H1 (cell line): ENCODE results near the gene TPM2. TPM values are rescaled to one million over a fixed set of nuclear protein-coding genes. Genes with fewer than 3 reads are reported as not detected.
A peak's percentile ranks its signal among the peaks of the same experiment; 100 is the strongest.

ENCODE experiments used
- CTCF ChIA-PET: fragments of 300-600 bp; sonication (Branson Sonifier 250); formaldehyde crosslinking; loops from one replicate; lab custom pipeline; 2021; ENCODE audit not compliant: partially characterized antibody; lab: Charles Lee
- POLR2A ChIA-PET: fragments of 300-600 bp; sonication (Branson Sonifier 250); formaldehyde crosslinking; loops from one replicate; lab custom pipeline; 2021; ENCODE audit warnings: inconsistent platforms; ENCODE audit not compliant: partially characterized antibody; lab: Charles Lee
- DNase-seq, 2 experiments: peaks; one replicate each; pipeline versions ENCODE4 v3.0.0 to v3.0.0-alpha.2; 2010 to 2022; ENCODE audit warnings: low spot score in 2 of 2, low read depth in 1 of 2, mixed read lengths in 1 of 2
- FAIRE-seq: peaks from 2 replicates; lab custom pipeline; 2011; peaks lifted over from hg19 to GRCh38; lab: Jason Lieb, UNC
- H2AFZ ChIP-seq: 2 replicates; pipeline ENCODE4 v1.8.1; 2012; ENCODE audit warnings: low read length, inconsistent platforms
- H2AK5ac ChIP-seq: 2 replicates; pipeline ENCODE4 v1.6.1; 2013; ENCODE audit warnings: low read depth, low read length
- H2BK120ac ChIP-seq: replicated peaks from 2 replicates; pipeline ENCODE3; 2013; ENCODE audit warnings: low read depth, low read length, inconsistent platforms
- H2BK12ac ChIP-seq: 2 replicates; pipeline ENCODE4 v1.6.1; 2013; ENCODE audit warnings: low read depth, low read length
- H2BK15ac ChIP-seq: 2 replicates; pipeline ENCODE4 v1.6.1; 2013; ENCODE audit warnings: low read length
- H2BK20ac ChIP-seq: 2 replicates; pipeline ENCODE4 v1.6.1; 2013; ENCODE audit warnings: low read length
- H2BK5ac ChIP-seq: 2 replicates; pipeline ENCODE4 v1.6.1; 2013; ENCODE audit warnings: low read depth, low read length
- H3K14ac ChIP-seq: 2 replicates; pipeline ENCODE4 v1.6.1; 2013; ENCODE audit warnings: inconsistent platforms; ENCODE audit not compliant: insufficient read length
- H3K18ac ChIP-seq: 2 replicates; pipeline ENCODE4 v1.6.1; 2013; ENCODE audit warnings: low read length; ENCODE audit errors: extremely low read depth
- H3K23ac ChIP-seq: 2 replicates; pipeline ENCODE4 v1.6.1; 2013; ENCODE audit warnings: inconsistent platforms; ENCODE audit not compliant: insufficient read length
- H3K23me2 ChIP-seq: 2 replicates; pipeline ENCODE4 v1.6.1; 2013; ENCODE audit warnings: low read depth, low read length
- H3K27ac ChIP-seq: 2 replicates; pipeline ENCODE4 v1.6.1; 2011; ENCODE audit warnings: low read depth, low read length, inconsistent platforms
- H3K27me3 ChIP-seq, 4 experiments: replicated peaks in 1 of 4; 1 replicate in 1 of 4; 2 replicates in 3 of 4; pipeline versions ENCODE4 v1.6.1 to v1.8.1; 2011 to 2013; ENCODE audit warnings: low read length in 3 of 4, mild to moderate bottlenecking in 3 of 4, inconsistent platforms in 2 of 4, mixed read lengths in 2 of 4, moderate library complexity in 1 of 4; ENCODE audit not compliant: control insufficient read depth in 3 of 4, insufficient read depth in 3 of 4; ENCODE audit errors: extremely low read depth in 1 of 4
- H3K36me3 ChIP-seq, 4 experiments: 2 replicates each; pipeline versions ENCODE4 v1.6.1 to v1.8.1; 2011 to 2013; ENCODE audit warnings: mild to moderate bottlenecking in 4 of 4, low read length in 3 of 4, moderate library complexity in 2 of 4, control low read depth in 1 of 4, inconsistent platforms in 1 of 4; ENCODE audit not compliant: insufficient read depth in 4 of 4, control insufficient read depth in 2 of 4
- H3K4ac ChIP-seq: replicated peaks from 2 replicates; pipeline ENCODE3; 2013; ENCODE audit warnings: low read length, low read depth, mixed read lengths, inconsistent platforms; ENCODE audit not compliant: insufficient read length
- H3K4me1 ChIP-seq, 4 experiments: replicated peaks in 1 of 4; 1 replicate in 1 of 4; 2 replicates in 3 of 4; pipeline versions ENCODE4 v1.6.1 to v1.8.1; 2011 to 2013; ENCODE audit warnings: low read length in 3 of 4, inconsistent platforms in 2 of 4, mixed read lengths in 1 of 4; ENCODE audit not compliant: insufficient read depth in 4 of 4, control insufficient read depth in 3 of 4
- H3K4me2 ChIP-seq, 2 experiments: 2 replicates each; pipeline versions ENCODE4 v1.6.1 to v1.8.1; 2011 to 2013; ENCODE audit warnings: low read depth in 2 of 2, low read length in 2 of 2, control low read depth in 1 of 2, inconsistent platforms in 1 of 2, mild to moderate bottlenecking in 1 of 2; ENCODE audit not compliant: insufficient read depth in 1 of 2
- H3K4me3 ChIP-seq, 4 experiments: fragments of 200-600, 300-600 bp in 1 of 4; sonication (generic), shearing (Covaris generic), sonication (Bioruptor Twin) in 1 of 4; 2 replicates each; pipeline versions ENCODE4 v1.5.1 to v1.8.1; 2011 to 2016; ENCODE audit warnings: low read length in 4 of 4, low read depth in 3 of 4, control low read depth in 2 of 4, inconsistent platforms in 2 of 4, mild to moderate bottlenecking in 2 of 4, mixed read lengths in 1 of 4, moderate library complexity in 1 of 4; ENCODE audit not compliant: insufficient read depth in 2 of 4; ENCODE audit errors: extremely low read depth in 1 of 4
- H3K56ac ChIP-seq: replicated peaks from 2 replicates; pipeline ENCODE3; 2013; ENCODE audit warnings: low read depth, mild to moderate bottlenecking, mixed read lengths, low read length, inconsistent platforms; ENCODE audit not compliant: insufficient read length
- H3K79me1 ChIP-seq: 2 replicates; pipeline ENCODE4 v1.6.1; 2013; ENCODE audit warnings: low read depth, low read length, control low read depth
- H3K79me2 ChIP-seq, 2 experiments: 2 replicates each; pipeline versions ENCODE4 v1.6.1 to v1.8.1; 2012 to 2013; ENCODE audit warnings: low read length in 2 of 2, mild to moderate bottlenecking in 2 of 2, inconsistent platforms in 1 of 2; ENCODE audit not compliant: insufficient read depth in 2 of 2, control insufficient read depth in 1 of 2
- H3K9ac ChIP-seq, 4 experiments: replicated peaks in 1 of 4; 1 replicate in 1 of 4; 2 replicates in 3 of 4; pipeline versions ENCODE4 v1.6.1 to v1.8.1; 2011 to 2013; ENCODE audit warnings: low read depth in 3 of 4, low read length in 3 of 4, control low read depth in 2 of 4, mild to moderate bottlenecking in 2 of 4, moderate library complexity in 2 of 4, inconsistent platforms in 1 of 4; ENCODE audit errors: extremely low read depth in 1 of 4
- H3K9me3 ChIP-seq, 2 experiments: 2 replicates each; pipeline versions ENCODE4 v1.6.1 to v1.8.1; 2012 to 2013; ENCODE audit warnings: mild to moderate bottlenecking in 2 of 2, moderate library complexity in 2 of 2, control low read depth in 1 of 2, inconsistent platforms in 1 of 2, low read depth in 1 of 2, low read length in 1 of 2, mixed read lengths in 1 of 2; ENCODE audit not compliant: insufficient read depth in 2 of 2
- H4K20me1 ChIP-seq, 2 experiments: replicated peaks in 1 of 2; 2 replicates each; pipeline versions ENCODE3 to v1.8.1; 2011 to 2013; ENCODE audit warnings: inconsistent platforms in 2 of 2, low read length in 2 of 2, mild to moderate bottlenecking in 1 of 2; ENCODE audit not compliant: insufficient read depth in 2 of 2, control insufficient read depth in 1 of 2
- H4K5ac ChIP-seq: 2 replicates; pipeline ENCODE4 v1.6.1; 2013; ENCODE audit warnings: low read length, low read depth, mixed read lengths, inconsistent platforms; ENCODE audit not compliant: insufficient read length
- H4K8ac ChIP-seq: 2 replicates; pipeline ENCODE4 v1.8.0; 2013; ENCODE audit warnings: mild to moderate bottlenecking, moderate library complexity, low read length, inconsistent platforms; ENCODE audit not compliant: insufficient read depth; ENCODE audit errors: extremely low read depth
- H4K91ac ChIP-seq: replicated peaks from 2 replicates; pipeline ENCODE3; 2013; ENCODE audit warnings: low read length, mixed read lengths, inconsistent platforms; ENCODE audit not compliant: insufficient read length
- BACH1 ChIP-seq: IDR thresholded peaks from 2 replicates; pipeline ENCODE4 v1.6.1; 2012; ENCODE audit warnings: low read length, improper control_type of control experiment
- CBX8 ChIP-seq: fragments of 300-800, 300-1000 bp; sonication (generic); IDR thresholded peaks from 2 replicates; pipeline ENCODE4 v1.7.1; 2016; ENCODE audit warnings: low read depth, low read length, borderline replicate concordance
- CTBP2 ChIP-seq: IDR thresholded peaks from 2 replicates; pipeline ENCODE4 v1.7.0; 2011; ENCODE audit warnings: borderline replicate concordance, mild to moderate bottlenecking, moderate library complexity, mixed read lengths, low read length; ENCODE audit not compliant: insufficient read depth, insufficient read length
- EZH2 ChIP-seq: fragments of 200-600 bp; sonication (generic); IDR thresholded peaks from 2 replicates; pipeline ENCODE4 v1.7.1; 2012; ENCODE audit warnings: low read depth, mild to moderate bottlenecking, moderate library complexity, low read length, inconsistent platforms; ENCODE audit not compliant: severe bottlenecking
- HDAC6 ChIP-seq: IDR thresholded peaks from one replicate; pipeline ENCODE4 v1.7.1; 2012; ENCODE audit warnings: low read depth, mild to moderate bottlenecking, inconsistent platforms, low read length, moderate library complexity
- SIX5 ChIP-seq: IDR thresholded peaks from 2 replicates; pipeline ENCODE4 v1.6.1; 2011; ENCODE audit warnings: mild to moderate bottlenecking, low read depth, low read length
- YY1 ChIP-seq: IDR thresholded peaks from 2 replicates; pipeline ENCODE4 v1.6.1; 2011; ENCODE audit warnings: low read depth, mild to moderate bottlenecking, low read length
- WGBS, 2 experiments: shearing (Covaris generic) in 1 of 2; methylation state at CpG; one replicate each; pipeline versions ENCODE4 v1.1.6 to v1.1.7; 2013 to 2015; ENCODE audit warnings: low lambda C conversion rate in 2 of 2, mixed read lengths in 2 of 2, inconsistent platforms in 1 of 2, low coverage in 1 of 2, missing lambda C conversion rate in 1 of 2; ENCODE audit not compliant: insufficient replicate concordance in 2 of 2, insufficient coverage in 1 of 2, insufficient read length in 1 of 2; ENCODE audit errors: extremely low coverage in 1 of 2, missing lambda C conversion rate in 1 of 2; 5-methylcytosine and 5-hydroxymethylcytosine counted together
- polyA plus RNA-seq, 7 experiments: library from polyadenylated mRNA; depleted of rRNA in 3 of 7; stranded (reverse) in 5 of 7; unstranded in 2 of 7; fragments of >200 nt in 5 of 7; fragments of 200-250 nt in 2 of 7; gene quantifications; 1 replicate in 5 of 7; 2 replicates in 1 of 7; 4 replicates in 1 of 7; pipeline versions ENCODE4 v1.2.1 to v1.2.3, GENCODE V29; 2011 to 2013; ENCODE audit warnings: missing spikeins in 2 of 7, mixed read lengths in 2 of 7
- total RNA-seq: library from RNA; stranded (reverse); fragmentation: NEBNext Ultra II Directional; extraction: Animal tissue kit (Norgen Biotek cat#: 25700); gene quantifications from 2 replicates; pipeline ENCODE4 v1.2.1, GENCODE V29; 2021
- TF ChIP-seq, protein P1 (sequence below): IDR thresholded peaks from 2 replicates; pipeline ENCODE4 v1.6.1; 2012; ENCODE audit warnings: inconsistent platforms
- TF ChIP-seq, protein P2 (sequence below), 3 experiments: IDR thresholded peaks; 1 replicate in 2 of 3; 2 replicates in 1 of 3; pipeline versions ENCODE4 v1.5.1 to v1.6.1; 2011; ENCODE audit warnings: low read length in 3 of 3, mild to moderate bottlenecking in 3 of 3, inconsistent platforms in 2 of 3, low read depth in 1 of 3, moderate library complexity in 1 of 3; ENCODE audit not compliant: insufficient read depth in 1 of 3; ENCODE audit errors: control extremely low read depth in 1 of 3

TPM2 gene
- total and polyA plus RNA-seq, 2 of the 8 experiments (the other 6 are each of a cell fraction or from before 2014, with no cell fraction given): 62.5 to 181 TPM

DNA sequence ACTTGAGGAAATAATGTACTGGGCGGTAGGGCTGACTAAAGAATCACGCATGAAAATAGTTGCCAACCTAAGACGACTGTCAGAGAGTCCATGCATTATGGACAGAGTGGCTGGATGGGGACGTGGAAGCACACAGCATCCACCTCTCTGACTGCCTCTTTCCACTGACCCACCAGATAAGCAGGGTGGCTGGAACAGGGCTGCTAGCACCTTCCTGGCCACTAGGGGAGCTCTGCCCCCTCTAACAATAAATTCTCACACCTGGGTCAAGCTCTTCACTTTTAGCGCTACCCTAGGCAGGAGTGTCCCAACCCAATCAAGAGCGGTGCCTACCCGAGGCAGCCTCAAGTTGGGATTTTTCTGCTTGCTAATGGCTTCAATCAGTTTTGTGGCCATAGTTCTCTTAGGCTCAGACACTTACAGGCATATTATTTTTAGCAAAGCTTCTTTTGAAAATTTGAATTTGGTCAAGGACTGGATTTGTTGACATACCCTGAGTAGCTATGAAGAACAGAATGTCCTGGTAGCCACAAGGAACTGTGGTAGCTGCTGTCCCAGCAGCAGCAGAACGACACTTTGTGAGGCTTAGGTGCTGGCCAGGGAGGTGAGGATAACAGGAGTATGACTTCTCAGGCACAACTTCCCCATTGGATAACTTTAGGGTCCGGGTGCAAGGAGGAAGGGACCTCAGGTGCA lies 6.9 kb upstream of the TPM2 start:
- no peak overlapping the region for H3K4ac ChIP-seq
- peaks cover 3 to 7% of the 10 kb centered on the region in 2 experiments for H4K20me1 ChIP-seq
- no peaks in the 10 kb centered on the region for H3K79me2 ChIP-seq
- no peak overlapping the region; the same call in 1 of the 2 replicates for H2BK20ac ChIP-seq
- H2BK15ac ChIP-seq: no peak overlapping the region
- no peak overlapping the region for H3K14ac ChIP-seq
- H4K91ac ChIP-seq: no peak overlapping the region
- H2BK12ac ChIP-seq: no peak overlapping the region
- no peak overlapping the region for H3K4me3 ChIP-seq
- 52% methylated on average over 9 of the region's 9 CpGs; no CpG with 5 or more reads in 1 of the 2 experiments for WGBS, 2 experiments
- H3K23me2 ChIP-seq: no peaks in the 10 kb centered on the region
- H3K36me3 ChIP-seq: peaks cover 23 to 38% (median 36%) of the 10 kb centered on the region in 4 experiments
- no peak overlapping the region for H3K4me2 ChIP-seq
- no peaks in the 10 kb centered on the region for H3K27me3 ChIP-seq
- H3K27ac ChIP-seq: no peak overlapping the region
- H4K5ac ChIP-seq: no peak overlapping the region
- no peak overlapping the region for H3K56ac ChIP-seq
- no peak overlapping the region for H2AK5ac ChIP-seq
- H3K18ac ChIP-seq: no peak overlapping the region
- no peaks in the 10 kb centered on the region for H3K9me3 ChIP-seq
- H2BK120ac ChIP-seq: no peak overlapping the region
- ChIA-PET CTCF (interaction anchor here (0.5 to 14.1 kb wide), 38 partner anchors 9 to 827 kb away, joined by 3 to 347 read pairs (median 7); partner anchors contain the start of genes ARHGEF39, CA9, CCDC107 and CREB3), POLR2A (interaction anchor here (0.5 to 14.9 kb wide), 15 partner anchors 8 to 94 kb away, joined by 3 to 158 read pairs (median 5); partner anchors contain the start of genes CA9, CCDC107, CREB3 and RMRP)
- no peak overlapping the region for H3K23ac ChIP-seq
- no peaks in the 10 kb centered on the region for H3K79me1 ChIP-seq
- no peak overlapping the region for H3K9ac ChIP-seq
- no peaks in the 10 kb centered on the region for H3K4me1 ChIP-seq
- no peak overlapping the region for H4K8ac ChIP-seq
- no peak overlapping the region for H2AFZ ChIP-seq
- DNase-seq (peak in 1 of 2 experiments; percentile 84), FAIRE-seq (peak; percentile 76)
- H2BK5ac ChIP-seq: no peak overlapping the region
- TF ChIP-seq, protein P1, sequence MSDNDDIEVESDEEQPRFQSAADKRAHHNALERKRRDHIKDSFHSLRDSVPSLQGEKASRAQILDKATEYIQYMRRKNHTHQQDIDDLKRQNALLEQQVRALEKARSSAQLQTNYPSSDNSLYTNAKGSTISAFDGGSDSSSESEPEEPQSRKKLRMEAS: no peak
- TF ChIP-seq BACH1: no peak
- TF ChIP-seq HDAC6: no peak
- no peak for TF ChIP-seq YY1
- no peak for TF ChIP-seq SIX5
- TF ChIP-seq, protein P2, sequence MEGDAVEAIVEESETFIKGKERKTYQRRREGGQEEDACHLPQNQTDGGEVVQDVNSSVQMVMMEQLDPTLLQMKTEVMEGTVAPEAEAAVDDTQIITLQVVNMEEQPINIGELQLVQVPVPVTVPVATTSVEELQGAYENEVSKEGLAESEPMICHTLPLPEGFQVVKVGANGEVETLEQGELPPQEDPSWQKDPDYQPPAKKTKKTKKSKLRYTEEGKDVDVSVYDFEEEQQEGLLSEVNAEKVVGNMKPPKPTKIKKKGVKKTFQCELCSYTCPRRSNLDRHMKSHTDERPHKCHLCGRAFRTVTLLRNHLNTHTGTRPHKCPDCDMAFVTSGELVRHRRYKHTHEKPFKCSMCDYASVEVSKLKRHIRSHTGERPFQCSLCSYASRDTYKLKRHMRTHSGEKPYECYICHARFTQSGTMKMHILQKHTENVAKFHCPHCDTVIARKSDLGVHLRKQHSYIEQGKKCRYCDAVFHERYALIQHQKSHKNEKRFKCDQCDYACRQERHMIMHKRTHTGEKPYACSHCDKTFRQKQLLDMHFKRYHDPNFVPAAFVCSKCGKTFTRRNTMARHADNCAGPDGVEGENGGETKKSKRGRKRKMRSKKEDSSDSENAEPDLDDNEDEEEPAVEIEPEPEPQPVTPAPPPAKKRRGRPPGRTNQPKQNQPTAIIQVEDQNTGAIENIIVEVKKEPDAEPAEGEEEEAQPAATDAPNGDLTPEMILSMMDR (IDR thresholded peaks at IDR 0.05; ENCODE audit: control extremely low read depth in 1 of 3, insufficient read depth in 1 of 3, low read depth in 1 of 3, low read length in 3 of 3): peak; percentile 85 to 97 (median 95)
- no peak for TF ChIP-seq CTBP2
- TF ChIP-seq EZH2: no peak
- no peak for TF ChIP-seq CBX8
